ENCODE measurements around the gene KRT6B.

Gene KRT6B

DNA sequence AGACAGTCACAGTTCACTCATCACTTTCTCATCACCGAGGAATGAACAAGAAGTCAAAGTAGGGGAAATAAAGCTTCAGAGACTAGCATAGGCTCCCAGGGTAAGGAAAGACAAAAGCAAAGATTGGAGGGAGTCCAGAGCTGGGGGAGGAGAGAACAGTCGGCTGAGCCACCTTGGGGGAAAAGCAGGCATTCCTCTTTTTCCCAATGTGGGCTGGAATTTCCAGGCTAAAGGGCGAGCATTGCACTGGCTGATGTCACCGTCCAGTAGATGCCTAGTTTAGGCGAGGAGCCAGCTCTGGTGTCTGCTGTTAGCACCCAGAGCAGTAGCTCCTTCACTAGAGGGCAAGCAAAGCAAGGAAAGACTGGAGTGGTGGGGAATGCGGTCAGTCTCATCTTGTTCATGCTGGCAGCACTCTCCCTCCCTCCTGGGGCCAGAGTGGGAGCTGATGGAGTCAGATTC lies 9.3 kb downstream of the KRT6B start:
- no peaks in the 10 kb centered on the region for H3K9me2 ChIP-seq (replicated peaks; ENCODE audit: insufficient read depth, low read length)
- DNase-seq, result no peak
- no peak overlapping the region for H2AFZ ChIP-seq (ENCODE audit: low read length)
- H4K20me1 ChIP-seq (ENCODE audit: insufficient read depth, low read length), result no peaks in the 10 kb centered on the region
- no peak overlapping the region for H3K4me2 ChIP-seq (ENCODE audit: low read depth, low read length)
- H3K9ac ChIP-seq (ENCODE audit: low read length), result no peak overlapping the region
- TF ChIP-seq, protein P1, sequence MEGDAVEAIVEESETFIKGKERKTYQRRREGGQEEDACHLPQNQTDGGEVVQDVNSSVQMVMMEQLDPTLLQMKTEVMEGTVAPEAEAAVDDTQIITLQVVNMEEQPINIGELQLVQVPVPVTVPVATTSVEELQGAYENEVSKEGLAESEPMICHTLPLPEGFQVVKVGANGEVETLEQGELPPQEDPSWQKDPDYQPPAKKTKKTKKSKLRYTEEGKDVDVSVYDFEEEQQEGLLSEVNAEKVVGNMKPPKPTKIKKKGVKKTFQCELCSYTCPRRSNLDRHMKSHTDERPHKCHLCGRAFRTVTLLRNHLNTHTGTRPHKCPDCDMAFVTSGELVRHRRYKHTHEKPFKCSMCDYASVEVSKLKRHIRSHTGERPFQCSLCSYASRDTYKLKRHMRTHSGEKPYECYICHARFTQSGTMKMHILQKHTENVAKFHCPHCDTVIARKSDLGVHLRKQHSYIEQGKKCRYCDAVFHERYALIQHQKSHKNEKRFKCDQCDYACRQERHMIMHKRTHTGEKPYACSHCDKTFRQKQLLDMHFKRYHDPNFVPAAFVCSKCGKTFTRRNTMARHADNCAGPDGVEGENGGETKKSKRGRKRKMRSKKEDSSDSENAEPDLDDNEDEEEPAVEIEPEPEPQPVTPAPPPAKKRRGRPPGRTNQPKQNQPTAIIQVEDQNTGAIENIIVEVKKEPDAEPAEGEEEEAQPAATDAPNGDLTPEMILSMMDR (IDR thresholded peaks at IDR 0.05; ENCODE audit: low read length), result no peak
- TF ChIP-seq EZH2 (optimal IDR thresholded peaks at IDR 0.05; ENCODE audit: low read depth, low read length) (no peak), EZH2phosphoT487 (IDR thresholded peaks at IDR 0.05; ENCODE audit: low read length) (no peak)
- peaks cover 24% of the 10 kb centered on the region; the same call in 1 of the 2 replicates for H3K27me3 ChIP-seq (replicated peaks; ENCODE audit: insufficient read depth, low read length)
- no peaks in the 10 kb centered on the region for H3K79me2 ChIP-seq (ENCODE audit: low read length)
- no peaks in the 10 kb centered on the region for H3K9me3 ChIP-seq (replicated peaks; ENCODE audit: insufficient read depth, low read length)
- no peak overlapping the region for H3K4me3 ChIP-seq (ENCODE audit: low read length)
- H3K27ac ChIP-seq (ENCODE audit: low read length), result no peak overlapping the region
- no peaks in the 10 kb centered on the region for H3K36me3 ChIP-seq (replicated peaks; ENCODE audit: insufficient read depth, low read length)
- no peaks in the 10 kb centered on the region for H3F3A ChIP-seq (ENCODE audit: insufficient read depth, low read length)
- no peaks in the 10 kb centered on the region for H3K4me1 ChIP-seq (ENCODE audit: low read length)

DNA sequence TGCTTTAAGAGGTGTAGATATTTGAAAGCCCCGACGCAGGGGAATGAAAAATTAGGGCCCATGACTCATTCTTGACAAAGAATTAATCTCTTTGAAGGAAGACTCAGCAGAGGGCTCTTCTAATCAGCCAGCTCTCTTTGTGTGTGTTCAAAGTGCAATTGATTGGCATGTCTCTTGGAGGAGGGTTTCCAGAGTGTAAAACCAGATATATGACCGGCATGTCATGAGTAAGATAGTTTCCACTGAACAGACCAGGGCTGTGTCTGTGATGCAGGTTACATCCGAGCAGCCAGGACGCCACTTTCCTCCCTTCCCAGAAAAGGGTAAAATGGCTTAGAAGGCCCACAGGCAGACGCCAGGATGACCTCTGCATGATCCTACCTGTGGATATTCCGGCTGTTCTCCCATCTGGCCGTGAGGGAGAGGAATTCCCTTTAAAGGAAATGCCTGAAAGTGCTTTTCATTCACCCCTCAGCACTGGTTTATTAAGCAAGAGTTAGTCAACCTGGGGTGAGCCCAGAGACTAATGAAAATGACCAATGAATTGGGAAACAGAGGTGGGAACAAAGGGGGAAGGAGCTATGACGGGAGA lies 10.5 kb downstream of the KRT6B start:
- TF ChIP-seq EZH2 (optimal IDR thresholded peaks at IDR 0.05; ENCODE audit: low read depth, low read length), result no peak
- no peak for TF ChIP-seq EZH2phosphoT487 (IDR thresholded peaks at IDR 0.05; ENCODE audit: low read length)
- TF ChIP-seq, protein P1 (IDR thresholded peaks at IDR 0.05; ENCODE audit: low read length), result no peak
- no peak overlapping the region for H3K4me3 ChIP-seq (ENCODE audit: low read length)
- H4K20me1 ChIP-seq (ENCODE audit: insufficient read depth, low read length), result no peaks in the 10 kb centered on the region
- no peaks in the 10 kb centered on the region for H3K36me3 ChIP-seq (replicated peaks; ENCODE audit: insufficient read depth, low read length)
- H3K27me3 ChIP-seq (replicated peaks; ENCODE audit: insufficient read depth, low read length), result peaks cover 32% of the 10 kb centered on the region
- no peak overlapping the region for H3K4me2 ChIP-seq (ENCODE audit: low read depth, low read length)
- H3K79me2 ChIP-seq (ENCODE audit: low read length), result no peaks in the 10 kb centered on the region
- H3F3A ChIP-seq (ENCODE audit: insufficient read depth, low read length), result no peaks in the 10 kb centered on the region
- no peaks in the 10 kb centered on the region for H3K4me1 ChIP-seq (ENCODE audit: low read length)
- H3K27ac ChIP-seq (ENCODE audit: low read length), result no peak overlapping the region
- H3K9me2 ChIP-seq (replicated peaks; ENCODE audit: insufficient read depth, low read length), result no peaks in the 10 kb centered on the region
- DNase-seq, result no peak
- no peak overlapping the region for H3K9ac ChIP-seq (ENCODE audit: low read length)
- H2AFZ ChIP-seq (ENCODE audit: low read length), result no peak overlapping the region
- H3K9me3 ChIP-seq (replicated peaks; ENCODE audit: insufficient read depth, low read length), result no peaks in the 10 kb centered on the region

GRCh38 chr12:52440821-52441319 lies 11.1 kb downstream of the KRT6B start:
- no peak overlapping the region for H3K4me2 ChIP-seq (ENCODE audit: low read depth, low read length)
- DNase-seq, result no peak

More at GRCh38 chr12:52440821-52441319, 11.1 kb downstream of the KRT6B start:
- no peak overlapping the region for H3K27ac ChIP-seq (ENCODE audit: low read length)
- no peak overlapping the region for H3K9ac ChIP-seq (ENCODE audit: low read length)
- H3K9me3 ChIP-seq (replicated peaks; ENCODE audit: insufficient read depth, low read length), result no peaks in the 10 kb centered on the region
- no peaks in the 10 kb centered on the region for H3F3A ChIP-seq (ENCODE audit: insufficient read depth, low read length)
- no peaks in the 10 kb centered on the region for H4K20me1 ChIP-seq (ENCODE audit: insufficient read depth, low read length)
- TF ChIP-seq EZH2phosphoT487 (IDR thresholded peaks at IDR 0.05; ENCODE audit: low read length), result no peak
- TF ChIP-seq EZH2 (optimal IDR thresholded peaks at IDR 0.05; ENCODE audit: low read depth, low read length), result no peak
- TF ChIP-seq, protein P1 (IDR thresholded peaks at IDR 0.05; ENCODE audit: low read length), result no peak
- no peak overlapping the region for H3K4me3 ChIP-seq (ENCODE audit: low read length)
- H3K4me1 ChIP-seq (ENCODE audit: low read length), result no peaks in the 10 kb centered on the region
- H2AFZ ChIP-seq (ENCODE audit: low read length), result no peak overlapping the region
- no peaks in the 10 kb centered on the region for H3K36me3 ChIP-seq (replicated peaks; ENCODE audit: insufficient read depth, low read length)
- no peaks in the 10 kb centered on the region for H3K9me2 ChIP-seq (replicated peaks; ENCODE audit: insufficient read depth, low read length)
- H3K79me2 ChIP-seq (ENCODE audit: low read length), result no peaks in the 10 kb centered on the region
- H3K27me3 ChIP-seq (replicated peaks; ENCODE audit: insufficient read depth, low read length), result peaks cover 38% of the 10 kb centered on the region

Data from MM.1S (cell line).